ENCODE measurements around the gene FCN1. TPM values are rescaled to one million over a fixed set of nuclear protein-coding genes. Genes with fewer than 3 reads are reported as not detected.

Gene FCN1
- total RNA-seq, 6 experiments from 2014 or later = 0.68 to 5.3 (median 1.7) TPM

GRCh38 chr9:134868751-134869553 is 48.8 kb downstream of the FCN1 start:
- Histone ChIP-seq H3K27ac (no peak overlapping the region), H3K4me1 (no peaks in the 10 kb centered on the region), H3K27me3 (no peaks in the 10 kb centered on the region), H3K4me3 (no peak overlapping the region), H3K9me3 (no peaks in the 10 kb centered on the region), H3K36me3 (no peaks in the 10 kb centered on the region)
- intact Hi-C loops (cut with DNase I) = no loop called here
- TF ChIP-seq POLR2A (IDR thresholded peaks at IDR 0.05) (no peak), CTCF (IDR thresholded peaks at IDR 0.05) (no peak)
- DNase-seq = peak in 1 of 3 donors; percentile 28
- WGBS (ENCODE audit: insufficient coverage, low coverage, low lambda C conversion rate, missing lambda C conversion rate) = 44% methylated on average over 15 of the region's 25 CpGs
- no peak for ATAC-seq

- WGBS (ENCODE audit: insufficient coverage, low coverage, low lambda C conversion rate, missing lambda C conversion rate) = 85% methylated on average over 13 of the region's 22 CpGs
These were observed 49.6 kb downstream of the FCN1 start for GRCh38 chr9:134867917-134868750.

GRCh38 chr9:134864821-134865190 is 52.9 kb downstream of the FCN1 start:
- DNase-seq = peak in 1 of 3 donors; percentile 40
- intact Hi-C loops (cut with DNase I) = no loop called here
- H3K4me3 ChIP-seq = no peak overlapping the region
- ATAC-seq = no peak
- no peaks in the 10 kb centered on the region for H3K36me3 ChIP-seq
- H3K27ac ChIP-seq = no peak overlapping the region
- TF ChIP-seq CTCF (IDR thresholded peaks at IDR 0.05) (no peak), POLR2A (IDR thresholded peaks at IDR 0.05) (no peak)
- no peaks in the 10 kb centered on the region for H3K27me3 ChIP-seq
- H3K4me1 ChIP-seq = no peaks in the 10 kb centered on the region
- WGBS (ENCODE audit: insufficient coverage, low coverage, low lambda C conversion rate, missing lambda C conversion rate) = 87% methylated on average over 8 of the region's 13 CpGs
- no peaks in the 10 kb centered on the region for H3K9me3 ChIP-seq

More at GRCh38 chr9:134867917-134868750, 49.6 kb downstream of the FCN1 start:
- intact Hi-C loops (cut with DNase I) = no loop called here
- Histone ChIP-seq H3K27me3 (no peaks in the 10 kb centered on the region), H3K4me3 (no peak overlapping the region), H3K4me1 (no peaks in the 10 kb centered on the region), H3K9me3 (no peaks in the 10 kb centered on the region), H3K36me3 (no peaks in the 10 kb centered on the region), H3K27ac (no peak overlapping the region)
- ATAC-seq = no peak
- peak in 1 of 3 donors; percentile 40 for DNase-seq
- TF ChIP-seq POLR2A (IDR thresholded peaks at IDR 0.05) = no peak
- no peak for TF ChIP-seq CTCF (IDR thresholded peaks at IDR 0.05)

- Histone ChIP-seq H3K4me3 (no peak overlapping the region), H3K9me3 (no peaks in the 10 kb centered on the region), H3K27me3 (no peaks in the 10 kb centered on the region), H3K4me1 (no peaks in the 10 kb centered on the region), H3K27ac (no peak overlapping the region), H3K36me3 (no peaks in the 10 kb centered on the region)
- 51% methylated on average over 8 of the region's 28 CpGs for WGBS (ENCODE audit: insufficient coverage, low coverage, low lambda C conversion rate, missing lambda C conversion rate)
- no peak for TF ChIP-seq CTCF (IDR thresholded peaks at IDR 0.05)
- TF ChIP-seq POLR2A (IDR thresholded peaks at IDR 0.05) = no peak
- DNase-seq = peak in 1 of 3 donors; percentile 68
- ATAC-seq = peak in 2 of 4 donors; percentile 18 to 43
- intact Hi-C loops (cut with DNase I) = no loop called here
These were observed 53.5 kb downstream of the FCN1 start for GRCh38 chr9:134863941-134864820.

All from right lobe of liver (tissue), 6 donors.